Activated CD4-positive, CD25-positive, alpha-beta regulatory T cell (primary cell): ENCODE results near the gene TMEM14C.

Experiments
- DNase-seq, 4 experiments: peaks; one replicate each; lab custom pipeline; 2025; lab: John Stamatoyannopoulos, UW

The TMEM14C gene

DNA sequence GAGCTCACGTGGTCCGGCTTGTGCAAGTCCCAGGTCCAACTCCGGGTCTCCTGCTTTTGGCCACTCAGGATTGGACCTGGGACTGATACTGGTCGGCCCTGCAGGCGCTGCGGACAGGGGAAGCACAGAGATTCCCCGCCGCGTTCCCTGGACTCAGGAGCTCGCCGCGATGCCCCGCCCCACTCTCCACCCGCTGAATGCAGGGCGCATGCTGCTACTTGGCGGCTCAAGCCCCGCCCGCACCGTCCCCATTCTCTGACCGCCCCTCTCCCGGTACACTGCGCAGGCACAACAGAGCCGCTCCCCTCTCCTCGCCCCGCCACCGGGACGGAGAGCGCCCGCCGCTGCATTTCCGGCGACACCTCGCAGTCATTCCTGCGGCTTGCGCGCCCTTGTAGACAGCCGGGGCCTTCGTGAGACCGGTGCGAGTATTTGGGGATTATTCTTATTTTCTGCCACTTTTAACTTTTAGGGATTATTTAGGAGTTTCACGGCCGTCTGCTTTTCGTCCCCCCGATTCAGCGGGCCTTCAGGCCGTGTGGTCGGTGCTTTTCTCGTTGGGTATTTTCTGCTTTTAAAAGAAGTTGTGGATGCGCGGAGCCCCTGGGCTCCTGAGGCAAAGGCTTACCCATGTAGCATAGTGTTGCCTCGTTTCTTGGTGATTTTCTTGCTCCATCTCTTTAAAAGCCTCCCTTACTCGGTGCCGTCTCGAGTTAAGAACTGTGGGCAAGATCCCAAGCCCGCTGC lies at the start of gene TMEM14C:
Gene TMEM14C, plus strand, starts transcription at position 251 of the 747 bp plus-strand sequence. CDS start 1,544 bp downstream, outside the sequence.
- peak; percentile 39 to 67 (median 54) for DNase-seq

DNA sequence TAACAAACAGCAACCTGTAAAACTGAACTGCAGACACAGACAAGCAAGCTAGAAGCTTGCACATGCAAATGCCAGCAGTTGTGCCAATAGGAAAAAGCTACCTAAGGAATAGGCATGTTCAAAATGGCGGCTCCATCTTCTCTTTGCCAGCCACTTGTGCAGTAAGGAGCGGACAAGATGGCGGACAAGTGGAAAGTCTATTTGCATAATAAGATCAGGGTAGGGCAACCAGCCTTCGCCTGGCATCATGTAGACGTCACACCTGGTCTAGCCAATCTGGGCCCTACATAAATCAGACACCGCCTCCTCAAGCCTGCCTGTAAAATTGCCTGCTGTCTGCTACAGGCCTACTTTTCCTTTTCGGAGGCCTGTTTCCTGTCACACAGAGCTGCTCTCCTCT lies 46.5 kb upstream of the TMEM14C start:
- no peak for DNase-seq

- no peak for DNase-seq
Measured at GRCh38 chr6:10678456-10678855, 44.4 kb upstream of the TMEM14C start.

DNA sequence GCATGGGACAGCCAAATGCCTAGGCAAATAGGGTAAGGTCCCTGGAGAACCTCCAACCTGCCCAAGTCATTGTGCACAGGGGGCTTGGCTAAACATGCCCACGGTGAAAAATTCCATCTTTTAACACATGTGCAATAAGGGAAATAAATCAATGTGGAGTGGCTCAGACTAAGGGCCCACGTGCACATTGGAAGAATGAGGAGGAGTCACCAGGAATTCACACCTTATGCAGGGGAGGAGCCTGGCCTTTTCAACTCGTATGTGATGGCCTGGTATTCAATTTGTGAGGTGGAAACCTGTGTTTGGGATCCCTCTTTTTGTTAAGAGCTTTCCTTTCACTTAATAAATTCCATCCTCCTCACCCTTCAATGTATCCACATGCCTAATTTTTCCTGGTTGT lies 41.1 kb upstream of the TMEM14C start:
- DNase-seq: no peak

DNA sequence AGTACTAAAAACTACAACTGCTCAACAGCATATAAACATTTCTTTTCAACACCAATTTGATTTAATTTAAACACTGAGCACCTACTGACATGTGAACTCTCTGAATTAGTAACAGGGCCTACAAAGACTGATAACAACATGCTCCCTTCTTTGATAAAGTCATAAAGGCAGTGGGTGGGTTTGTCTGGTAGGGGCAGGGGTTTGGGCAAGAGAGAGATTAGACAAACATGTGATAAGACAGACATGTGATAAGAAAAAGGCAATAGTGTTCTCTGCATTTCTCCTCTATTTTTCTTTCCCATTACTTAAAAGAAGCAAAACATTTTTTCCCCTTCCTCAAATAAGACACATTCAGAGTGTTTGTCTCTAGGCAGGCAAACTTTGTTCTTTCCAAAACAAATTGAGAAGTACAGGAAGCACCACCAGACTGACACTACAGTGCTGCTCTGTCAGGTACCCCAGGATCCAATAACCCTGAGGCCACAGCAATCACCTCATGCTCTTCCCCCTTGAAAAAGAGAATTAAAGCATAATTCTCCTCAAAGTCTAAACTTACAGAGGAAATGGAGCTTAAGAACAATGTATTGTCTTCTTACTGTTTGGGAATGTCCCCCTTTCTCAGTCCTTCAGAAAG lies 40.4 kb upstream of the TMEM14C start:
- DNase-seq: no peak

DNA sequence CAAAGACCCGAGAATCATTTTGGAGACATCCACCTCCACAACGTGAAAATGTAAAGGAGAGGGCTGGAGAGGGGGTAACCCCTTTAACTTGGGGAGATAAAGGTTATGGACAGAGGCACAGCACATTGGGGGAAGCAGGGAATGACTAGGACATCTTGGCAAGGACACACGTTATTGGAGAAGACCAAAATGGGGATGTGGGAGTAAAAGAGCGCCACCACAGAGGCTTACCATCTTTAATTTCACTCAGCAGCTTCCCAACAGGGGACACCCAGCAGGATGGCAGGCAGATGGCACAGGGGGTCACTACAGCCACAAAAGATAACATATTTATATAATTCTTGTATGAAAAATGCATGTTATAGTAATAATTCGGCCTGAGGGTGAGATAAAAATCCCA lies 38.3 kb upstream of the TMEM14C start:
- DNase-seq: no peak

DNA sequence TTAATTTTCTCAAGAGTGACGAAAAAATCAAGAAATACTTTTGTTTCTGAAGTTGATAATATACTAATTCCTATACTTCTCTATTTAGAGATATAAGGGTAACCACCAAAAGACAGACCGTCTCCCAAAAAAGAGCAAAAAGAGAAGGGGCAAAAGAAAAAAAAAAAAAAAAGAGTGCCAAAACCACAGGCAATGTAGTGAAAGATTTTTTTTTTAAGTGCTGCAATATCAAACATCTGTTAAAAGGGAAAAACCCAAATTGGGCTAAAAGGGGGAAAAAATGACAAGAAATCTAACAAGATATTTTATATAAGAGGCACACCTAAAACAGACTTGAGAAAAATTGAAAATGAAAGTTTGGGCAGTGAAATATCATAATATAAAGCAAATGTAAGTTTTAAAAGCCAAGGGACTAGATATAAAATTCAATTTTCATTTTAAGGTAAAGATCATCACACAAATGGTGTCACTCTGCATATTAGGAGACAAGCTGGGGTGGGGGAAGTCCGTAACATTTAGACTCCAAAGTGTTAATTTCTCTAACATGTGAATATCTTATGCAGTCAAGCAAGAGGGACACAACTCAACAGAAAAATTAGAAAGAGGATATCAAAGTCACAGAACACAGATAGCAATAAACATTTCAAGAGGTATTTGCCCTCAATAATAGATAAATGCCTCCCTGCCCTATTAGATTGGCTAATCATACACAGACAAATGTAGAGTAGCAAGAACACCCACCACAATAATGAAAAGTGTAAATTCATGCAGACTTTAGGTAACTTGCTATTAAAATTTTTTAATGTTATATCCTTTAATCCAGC lies 37.6 kb upstream of the TMEM14C start:
- no peak for DNase-seq

- no peak for DNase-seq
Measured at GRCh38 chr6:10686901-10687300, 36.0 kb upstream of the TMEM14C start.

DNA sequence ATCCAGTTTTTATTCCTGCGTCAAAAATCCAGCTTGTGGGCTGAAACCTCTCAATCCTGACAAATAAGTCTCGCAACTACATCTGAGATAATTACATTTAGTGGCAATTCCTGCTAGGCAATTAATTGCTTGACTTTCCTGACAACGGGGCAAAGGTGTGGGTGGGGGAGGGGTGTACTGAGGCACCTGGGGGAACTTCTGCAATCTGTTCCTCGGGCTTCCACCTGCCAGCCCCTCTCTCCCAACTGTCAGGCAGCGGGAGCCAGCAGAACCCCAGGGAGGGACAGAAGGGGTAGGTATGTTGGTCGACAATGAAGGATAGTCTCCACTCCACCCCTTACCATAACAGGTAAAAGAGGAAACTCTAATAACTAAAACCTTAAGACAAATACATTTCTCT lies 35.3 kb upstream of the TMEM14C start:
- DNase-seq: no peak

- DNase-seq: no peak
Measured at GRCh38 chr6:10690651-10691445, 32.0 kb upstream of the TMEM14C start.

DNA sequence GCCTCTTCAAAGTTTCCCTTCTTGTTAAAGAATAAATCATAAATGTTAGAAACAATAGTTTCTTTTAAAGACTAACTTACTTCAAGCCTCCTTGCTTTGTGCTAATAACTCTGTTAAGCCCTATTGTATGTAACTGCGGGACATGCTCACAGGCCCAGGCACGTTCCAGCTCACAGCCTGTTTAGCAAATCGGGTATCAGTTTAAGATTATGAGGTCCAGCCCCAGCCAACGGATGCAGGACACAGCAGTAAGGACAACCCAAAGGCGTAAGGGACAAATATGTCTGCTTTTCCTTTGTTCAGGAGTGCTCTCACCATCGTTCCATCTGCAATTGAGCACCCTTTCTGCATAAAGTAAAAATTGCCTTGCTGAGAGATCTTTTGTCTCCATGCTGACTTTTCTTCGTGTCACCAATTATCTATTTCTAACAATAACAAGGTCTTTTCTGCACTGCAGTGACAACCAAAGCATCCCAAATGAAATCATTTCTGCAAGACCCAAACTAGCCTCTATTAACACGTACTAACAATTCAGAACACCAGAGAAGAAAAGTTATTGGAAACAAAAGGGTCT lies 29.8 kb upstream of the TMEM14C start:
- DNase-seq: no peak

DNA sequence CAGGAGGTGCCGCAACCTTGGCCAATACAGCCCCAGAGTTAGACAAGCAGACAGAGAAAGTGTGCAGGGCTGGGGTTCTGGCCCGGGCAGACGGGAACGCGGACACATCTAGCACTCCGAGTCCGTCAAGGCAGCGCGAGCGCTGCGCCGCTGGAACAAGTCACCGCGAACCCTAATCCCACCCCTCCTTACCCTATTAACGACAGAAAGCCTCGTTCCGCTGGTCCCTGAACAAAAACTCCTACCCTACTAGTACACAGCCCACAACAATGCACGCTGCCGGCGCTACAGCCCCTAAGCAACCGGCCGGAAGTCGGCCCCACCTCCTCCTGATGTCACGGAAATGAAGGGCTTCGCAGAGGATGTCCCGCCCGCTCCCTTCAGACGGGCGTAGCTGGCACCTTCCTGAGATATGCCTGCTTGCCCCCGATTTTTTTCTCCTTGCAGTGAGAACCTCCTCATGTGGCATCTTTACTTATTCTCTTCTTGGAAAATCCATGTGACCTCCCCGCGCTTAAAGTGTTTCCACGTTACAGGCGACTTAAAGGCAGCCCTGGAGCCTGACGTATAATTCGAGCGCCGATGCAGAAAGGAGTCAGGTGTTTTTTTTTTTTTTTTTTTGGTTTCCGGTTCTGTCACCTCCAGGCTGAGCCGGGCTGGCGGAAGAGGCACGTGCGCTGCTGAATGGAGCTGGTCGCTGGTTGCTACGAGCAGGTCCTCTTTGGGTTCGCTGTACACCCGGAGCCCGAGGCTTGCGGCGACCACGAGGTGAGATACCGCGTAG lies 28.4 kb upstream of the TMEM14C start, which contains the start of the genes C6orf52 and PAK1IP1:
Gene C6orf52, minus strand, starts transcription at position 315 of the 784 bp plus-strand sequence. CDS start 7,066 bp downstream, outside the sequence.
Gene PAK1IP1, plus strand, starts transcription at position 671 of the 784 bp plus-strand sequence. Its CDS starts 14 bp downstream, at position 685.
- peak; percentile 77 to 90 (median 84) for DNase-seq

GRCh38 chr6:10695086-10695657 lies 27.7 kb upstream of the TMEM14C start:
- no peak for DNase-seq

DNA sequence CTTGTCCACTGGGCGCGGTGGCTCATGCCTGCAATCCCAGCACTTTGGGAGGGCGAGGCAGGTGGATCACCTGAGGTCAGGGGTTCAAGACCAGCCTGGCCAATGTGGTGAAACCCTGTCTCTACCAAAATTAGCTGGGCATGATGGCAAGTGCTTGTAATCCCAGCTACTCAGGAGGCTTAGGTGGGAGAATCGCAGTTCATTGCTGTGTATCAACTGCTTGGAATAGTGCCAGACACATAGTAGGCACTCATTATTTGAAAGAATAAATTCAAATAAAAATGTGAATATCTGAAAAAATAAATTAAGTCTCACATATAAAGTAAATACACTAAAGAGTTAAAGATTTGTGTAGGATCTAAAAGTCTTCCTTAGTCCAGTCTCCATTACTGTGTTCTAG lies 26.2 kb upstream of the TMEM14C start:
- DNase-seq: no peak

- DNase-seq: no peak
Measured at GRCh38 chr6:10713962-10714361, 8.9 kb upstream of the TMEM14C start.

DNA sequence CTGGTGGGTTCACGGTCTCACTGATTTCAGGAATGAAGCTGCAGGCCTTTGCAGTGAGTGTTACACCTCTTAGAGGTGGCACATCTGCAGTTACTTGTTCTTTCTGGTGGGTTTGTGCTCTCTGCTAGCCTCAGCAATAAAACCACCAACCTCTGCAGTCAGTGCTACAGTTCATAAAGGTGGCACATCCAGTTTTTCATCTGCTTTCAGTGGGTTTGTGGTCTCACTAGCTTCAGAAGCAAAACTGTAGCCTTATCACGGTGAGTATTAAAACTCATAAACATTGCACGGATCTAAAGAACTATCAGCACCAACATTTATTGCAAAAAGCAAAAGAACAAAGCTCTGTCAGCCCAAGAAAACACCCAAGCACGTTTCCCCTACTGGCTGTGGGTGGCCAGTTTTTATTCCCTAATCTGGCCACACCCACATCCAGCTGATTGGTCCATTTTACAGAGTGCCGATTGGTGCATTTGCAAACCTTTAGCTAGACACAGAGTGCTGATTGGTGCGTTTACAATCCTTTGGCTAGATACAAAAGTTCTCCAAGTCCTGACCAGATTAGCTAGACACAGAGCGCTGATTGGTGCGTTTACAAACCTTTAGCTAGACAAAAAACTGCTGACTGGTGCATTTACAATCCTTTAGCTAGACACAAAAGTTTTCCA lies 3.4 kb upstream of the TMEM14C start:
- no peak for DNase-seq

GRCh38 chr6:10719964-10720264 lies 3.0 kb upstream of the TMEM14C start:
- DNase-seq: no peak

GRCh38 chr6:10720265-10720959 lies 2.5 kb upstream of the TMEM14C start:
- DNase-seq: peak; percentile 8 to 36 (median 20)
